ENCODE data around the gene UNC13A. TPM values are rescaled to one million over a fixed set of nuclear protein-coding genes. Genes with fewer than 3 reads are reported as not detected.
A peak's percentile ranks its signal among the peaks of the same experiment; 100 is the strongest.

The UNC13A gene
- polyA plus RNA-seq, 3 donors = 0.01 TPM; not detected in 2

GRCh38 chr19:17605761-17606589, 82.2 kb downstream of the UNC13A start:
- Mint-ChIP-seq H3K4me3 (peak overlapping the region; percentile 62 to 89), H3K27ac (peak overlapping the region in 5 of 7 donors; percentile 56 to 87 (median 83)), H3K4me1 (peaks cover 27% of the 10 kb centered on the region), H3K9me3 (peaks cover 0 to 4% (median 2%) of the 10 kb centered on the region in 7 donors), H3K36me3 (no peaks in the 10 kb centered on the region), H3K27me3 (ENCODE audit: low read depth in 3 of 3) (peaks cover 14 to 21% (median 15%) of the 10 kb centered on the region in 3 donors)
- peak overlapping the region; percentile 67 for H3K4me2 ChIP-seq (replicated peaks; ENCODE audit: extremely low read depth, low read length, poor library complexity, severe bottlenecking)
- peak overlapping the region; percentile 17 to 68 for H3K27ac ChIP-seq (ENCODE audit: low read depth in 1 of 2, low read length in 2 of 2)
- intact Hi-C loops (cut with micrococcal nuclease) = no loop called here
- no peaks in the 10 kb centered on the region for H3K79me2 ChIP-seq (ENCODE audit: insufficient read depth, low read length)
- peak; percentile 57 for TF ChIP-seq CTCF (IDR thresholded peaks at IDR 0.05)
- H3K4me3 ChIP-seq (replicated peaks in 1 of 3; ENCODE audit: low read depth in 2 of 3, low read length in 3 of 3) = peak overlapping the region in 2 of 3 experiments; percentile 24 to 65
- DNase-seq = peak; percentile 59 to 80 (median 70)
- H2AFZ ChIP-seq (ENCODE audit: insufficient read depth, low read depth, low read length, poor library complexity, severe bottlenecking) = peak overlapping the region; percentile 78
- no peaks in the 10 kb centered on the region for H4K20me1 ChIP-seq (ENCODE audit: insufficient read depth, low read length)
- under 1% methylated on average over 78 of the region's 85 CpGs for WGBS (ENCODE audit: insufficient coverage)
- peaks cover 0 to 3% of the 10 kb centered on the region in 2 donors for H3K9me3 ChIP-seq (replicated peaks in 1 of 2; ENCODE audit: control insufficient read depth in 1 of 2, insufficient read depth in 1 of 2, low read length in 2 of 2)
- peaks cover 17 to 36% of the 10 kb centered on the region in 2 donors for H3K4me1 ChIP-seq (ENCODE audit: control insufficient read depth in 1 of 2, insufficient read depth in 2 of 2, low read length in 2 of 2)
- no peaks in the 10 kb centered on the region for H3K36me3 ChIP-seq (replicated peaks in 1 of 2; ENCODE audit: control insufficient read depth in 1 of 2, insufficient read depth in 2 of 2, low read length in 2 of 2)
- peaks cover 0 to 3% of the 10 kb centered on the region in 2 donors for H3K27me3 ChIP-seq (ENCODE audit: control insufficient read depth in 2 of 2, insufficient read depth in 2 of 2, low read length in 2 of 2)
- no peak overlapping the region for H3K9ac ChIP-seq (ENCODE audit: insufficient read depth, low read length, poor library complexity, severe bottlenecking)

- intact Hi-C loops (cut with micrococcal nuclease) = no loop called here
- no peaks in the 10 kb centered on the region for H3K79me2 ChIP-seq (ENCODE audit: insufficient read depth, low read length)
- no peak overlapping the region for H3K27ac ChIP-seq (ENCODE audit: low read depth in 1 of 2, low read length in 2 of 2)
- peaks cover 0 to 4% (median 0%) of the 10 kb centered on the region in 7 donors for H3K9me3 Mint-ChIP-seq
- H4K20me1 ChIP-seq (ENCODE audit: insufficient read depth, low read length) = no peaks in the 10 kb centered on the region
- peaks cover 27% of the 10 kb centered on the region for H3K4me1 Mint-ChIP-seq
- peaks cover 0 to under 1% of the 10 kb centered on the region in 2 donors for H3K9me3 ChIP-seq (replicated peaks in 1 of 2; ENCODE audit: control insufficient read depth in 1 of 2, insufficient read depth in 1 of 2, low read length in 2 of 2)
- H3K9ac ChIP-seq (ENCODE audit: insufficient read depth, low read length, poor library complexity, severe bottlenecking) = no peak overlapping the region
- H3K27ac Mint-ChIP-seq = peak overlapping the region in 1 of 7 donors; percentile 65
- H3K4me3 ChIP-seq (replicated peaks in 1 of 3; ENCODE audit: low read depth in 2 of 3, low read length in 3 of 3) = no peak overlapping the region
- no peaks in the 10 kb centered on the region for H3K36me3 ChIP-seq (replicated peaks in 1 of 2; ENCODE audit: control insufficient read depth in 1 of 2, insufficient read depth in 2 of 2, low read length in 2 of 2)
- peaks cover 0 to 6% of the 10 kb centered on the region in 2 donors for H3K27me3 ChIP-seq (ENCODE audit: control insufficient read depth in 2 of 2, insufficient read depth in 2 of 2, low read length in 2 of 2)
- no peak overlapping the region for H3K4me3 Mint-ChIP-seq
- no peak overlapping the region for H3K4me2 ChIP-seq (replicated peaks; ENCODE audit: extremely low read depth, low read length, poor library complexity, severe bottlenecking)
- H2AFZ ChIP-seq (ENCODE audit: insufficient read depth, low read depth, low read length, poor library complexity, severe bottlenecking) = no peak overlapping the region
- peaks cover 17 to 36% of the 10 kb centered on the region in 2 donors for H3K4me1 ChIP-seq (ENCODE audit: control insufficient read depth in 1 of 2, insufficient read depth in 2 of 2, low read length in 2 of 2)
- WGBS (ENCODE audit: insufficient coverage) = 100% methylated on average over 2 of the region's 8 CpGs
- peaks cover 15 to 26% (median 18%) of the 10 kb centered on the region in 3 donors for H3K27me3 Mint-ChIP-seq (ENCODE audit: low read depth in 3 of 3)
- TF ChIP-seq CTCF (IDR thresholded peaks at IDR 0.05) = no peak
- no peak for DNase-seq
- no peaks in the 10 kb centered on the region for H3K36me3 Mint-ChIP-seq
Measured at GRCh38 chr19:17605117-17605516, 83.0 kb downstream of the UNC13A start.

Data from CD14-positive monocyte (primary cell).